ENCODE data around the gene NOD1.
"Not testable (repeated sequence)": the region's sequence is repeated elsewhere in the genome, so short reads cannot be mapped to it uniquely, and the experiment has no call there.

NOD1 gene

GRCh38 chr7:30447466-30447865, 31.1 kb downstream of the NOD1 start:
- DNase-seq = no peak

GRCh38 chr7:30446266-30446665, 32.3 kb downstream of the NOD1 start:
- no peak for DNase-seq

GRCh38 chr7:30445770-30446169, 32.8 kb downstream of the NOD1 start:
- DNase-seq = peak; percentile 50

DNA sequence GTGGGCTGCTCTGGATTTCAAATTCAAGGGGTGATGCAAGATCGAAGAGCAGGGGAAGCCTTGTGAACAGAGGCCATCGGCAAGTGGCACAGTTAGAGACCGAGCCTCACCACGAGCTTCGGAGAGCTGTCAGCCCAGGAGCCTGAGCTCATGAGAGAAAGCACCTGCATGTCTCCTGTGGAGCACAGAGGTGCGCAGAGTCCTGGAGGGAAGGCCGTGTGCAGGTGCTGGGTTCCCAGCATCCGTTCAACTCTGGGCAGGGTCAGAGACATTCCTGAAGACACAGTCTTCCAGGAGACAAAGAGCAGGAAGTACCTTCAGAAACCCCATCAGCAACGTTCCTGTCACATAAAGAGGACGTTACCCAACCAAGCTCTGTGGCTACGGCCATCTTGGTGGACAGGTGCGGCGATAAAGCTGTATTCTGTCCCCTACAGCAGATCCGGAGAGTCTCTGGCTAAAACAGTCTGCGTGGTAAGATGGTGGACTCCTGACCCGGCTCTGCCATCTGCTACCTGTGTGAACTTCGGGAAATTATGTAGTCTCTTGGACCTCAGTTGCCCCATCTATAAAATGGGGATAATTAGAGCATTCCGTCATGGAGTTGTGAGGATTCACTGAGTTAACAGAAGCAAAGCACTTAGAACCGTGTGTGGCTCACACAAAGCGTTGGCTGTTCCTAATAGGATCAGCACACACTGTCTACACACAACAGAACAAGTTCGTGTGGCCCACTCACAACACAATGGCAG, 40.6 kb downstream of the NOD1 start:
- no peak for DNase-seq

GRCh38 chr7:30436518-30436917, 42.1 kb downstream of the NOD1 start:
- DNase-seq = no peak

DNA sequence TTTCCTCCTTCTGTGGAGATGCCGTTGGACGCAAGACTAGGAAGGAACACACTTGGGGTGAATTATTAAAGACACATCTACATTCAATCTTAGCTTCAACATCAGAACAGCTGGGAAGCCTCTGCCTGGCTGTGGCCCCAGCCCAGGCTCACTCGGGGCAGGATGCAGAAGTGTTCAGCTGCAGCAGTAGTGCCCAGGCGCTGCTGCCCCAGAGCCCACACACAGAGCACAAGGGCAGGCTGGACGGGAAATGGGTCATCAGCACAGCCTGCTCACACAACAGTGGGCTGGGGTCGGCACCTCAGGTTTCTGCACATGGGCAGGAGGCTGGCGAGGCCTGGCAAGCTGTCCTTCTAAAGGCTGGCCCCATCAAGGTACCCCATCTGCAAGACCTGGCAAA, 42.5 kb downstream of the NOD1 start:
- DNase-seq = no peak

DNA sequence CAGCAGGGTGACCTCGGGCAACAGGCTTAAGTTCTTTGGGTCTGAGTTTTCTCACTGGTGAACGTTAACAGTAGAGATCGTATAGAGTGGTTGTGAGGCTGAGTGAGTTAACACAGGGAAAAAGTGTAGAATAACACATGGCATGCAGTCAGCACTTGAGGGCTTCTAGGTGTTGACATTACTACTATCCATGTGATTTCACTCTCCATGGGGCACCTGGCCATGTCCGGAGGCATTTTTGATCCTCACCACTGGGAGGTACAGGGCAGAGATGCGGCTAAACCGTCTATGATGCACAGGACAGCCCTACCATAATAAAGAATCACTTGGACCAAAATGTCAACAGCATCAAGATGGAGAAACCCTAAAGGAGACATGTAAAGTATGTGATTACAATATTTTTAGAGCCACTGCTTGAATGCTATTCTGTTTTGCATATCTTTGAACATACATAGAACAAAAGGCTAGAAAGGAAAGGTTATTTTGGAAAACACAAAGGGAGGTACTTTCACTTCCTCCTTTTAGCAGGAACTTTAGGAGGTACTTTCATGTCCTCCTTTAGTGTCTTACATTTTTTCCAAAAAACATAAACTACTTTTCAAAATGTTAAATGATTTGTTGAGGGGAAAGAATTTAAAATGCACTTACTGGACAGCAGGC, 44.3 kb downstream of the NOD1 start:
- no peak for DNase-seq

- DNase-seq = no peak
These were observed 45.1 kb downstream of the NOD1 start for GRCh38 chr7:30433506-30433905.

- DNase-seq = no peak
These were observed 45.5 kb downstream of the NOD1 start for GRCh38 chr7:30433082-30433481.

- no peak for DNase-seq
These were observed 47.8 kb downstream of the NOD1 start for GRCh38 chr7:30430777-30431176.

- no peak for DNase-seq
These were observed 48.3 kb downstream of the NOD1 start for GRCh38 chr7:30430276-30430675.

- DNase-seq = no peak
These were observed 49.4 kb downstream of the NOD1 start for GRCh38 chr7:30429156-30429530.

DNA sequence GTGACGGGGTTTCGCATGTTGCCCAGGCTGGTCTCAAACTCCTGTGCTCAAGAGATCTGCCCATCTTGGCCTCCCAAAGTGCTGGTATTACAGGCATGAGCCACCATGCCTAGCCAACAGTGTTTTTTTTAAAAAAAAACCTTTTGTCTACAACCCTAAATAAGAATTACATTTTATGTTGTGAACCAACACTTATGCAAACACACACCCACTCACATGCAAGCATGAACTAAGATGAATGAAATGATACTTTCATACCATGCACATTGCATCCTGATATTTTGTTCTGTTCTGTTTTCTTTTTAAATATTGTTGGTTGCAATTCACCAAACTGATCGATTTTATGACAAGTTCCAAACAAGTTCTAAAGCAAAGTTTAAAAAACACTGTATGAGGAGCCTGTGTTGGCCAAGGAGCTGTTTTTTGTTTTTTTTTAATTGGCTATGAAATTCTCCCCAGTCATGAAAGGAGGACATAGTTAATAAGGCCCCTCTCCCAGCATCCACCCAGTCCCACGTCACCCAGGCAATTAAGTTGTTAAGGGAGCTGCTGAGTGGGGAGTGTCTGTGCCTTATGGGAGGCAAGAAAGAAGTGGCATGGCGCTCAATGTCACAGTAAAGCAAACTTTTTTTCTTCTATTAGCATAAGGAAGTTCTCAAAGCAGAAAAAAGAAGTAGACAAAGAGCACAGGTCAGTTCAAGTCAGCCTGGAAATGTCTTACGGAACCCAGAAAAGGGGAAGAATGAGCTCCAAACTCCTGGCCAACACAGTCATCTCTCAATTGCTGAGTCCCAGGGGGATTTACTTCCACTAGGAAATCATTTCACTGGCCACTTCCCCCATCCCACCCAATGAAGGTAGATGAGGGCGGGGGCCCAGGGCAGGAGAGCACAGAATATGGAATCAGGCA, 50.1 kb downstream of the NOD1 start:
- DNase-seq = no peak

DNA sequence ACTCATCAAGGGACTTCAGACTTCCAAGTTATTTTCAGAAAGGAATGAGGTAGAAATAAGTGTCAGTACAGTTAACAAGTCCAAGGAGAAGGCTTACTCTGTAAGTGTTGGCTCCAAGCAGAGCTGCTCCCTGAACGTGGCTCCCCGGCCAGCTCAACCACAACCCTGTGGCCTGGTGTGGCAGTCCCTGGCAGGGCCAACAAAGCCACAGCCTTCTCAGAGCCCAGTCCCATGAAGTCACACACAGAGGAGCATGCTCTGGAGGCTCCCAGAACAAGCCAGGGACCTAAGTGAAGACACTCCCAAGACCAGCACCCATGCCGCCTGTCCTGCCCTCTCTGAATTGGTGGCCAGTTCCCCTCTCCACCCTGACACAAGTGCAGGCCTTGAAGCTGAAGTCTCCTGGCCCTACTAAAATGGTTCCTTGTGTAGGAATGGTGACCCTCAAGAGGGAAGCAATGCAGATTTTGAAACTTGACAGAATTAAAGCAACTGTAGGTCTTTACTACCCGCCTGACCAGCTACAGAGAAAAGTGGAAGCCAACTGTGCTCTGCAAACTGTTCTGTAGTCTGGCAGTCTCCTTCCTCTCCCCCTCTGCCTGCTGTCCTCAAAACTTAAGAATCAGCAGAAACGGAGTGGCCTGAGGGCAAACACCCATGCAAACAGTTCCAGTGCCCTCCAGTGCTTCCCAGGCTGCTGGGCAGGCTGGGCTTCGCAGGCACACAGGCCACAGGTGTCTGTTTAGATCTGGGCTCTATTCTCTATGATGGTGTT, 51.1 kb downstream of the NOD1 start:
- DNase-seq = no peak

- DNase-seq = no peak
These were observed 54.1 kb downstream of the NOD1 start for GRCh38 chr7:30424506-30424905.

- no peak for DNase-seq
These were observed 54.6 kb downstream of the NOD1 start for GRCh38 chr7:30423788-30424505.

DNA sequence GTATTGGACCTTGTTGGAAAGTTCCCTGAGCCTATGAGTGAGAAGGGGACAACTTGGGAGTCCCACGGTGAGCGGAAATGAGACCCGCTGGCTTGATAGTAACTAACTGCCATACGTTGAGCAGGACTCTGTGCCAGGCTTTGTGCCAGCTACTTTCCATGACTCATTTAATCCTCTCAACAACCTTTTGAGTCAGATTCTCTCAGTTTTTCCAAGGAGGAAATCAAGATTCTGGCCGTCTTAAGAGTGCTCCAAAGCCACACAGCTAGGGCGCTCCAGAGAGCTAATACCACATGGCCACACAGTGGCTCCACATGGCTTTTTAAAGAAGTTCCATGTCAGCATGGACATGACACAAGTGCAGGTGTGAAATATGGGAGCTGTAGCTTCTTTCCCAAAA, 55.7 kb downstream of the NOD1 start:
- DNase-seq = no peak

DNA sequence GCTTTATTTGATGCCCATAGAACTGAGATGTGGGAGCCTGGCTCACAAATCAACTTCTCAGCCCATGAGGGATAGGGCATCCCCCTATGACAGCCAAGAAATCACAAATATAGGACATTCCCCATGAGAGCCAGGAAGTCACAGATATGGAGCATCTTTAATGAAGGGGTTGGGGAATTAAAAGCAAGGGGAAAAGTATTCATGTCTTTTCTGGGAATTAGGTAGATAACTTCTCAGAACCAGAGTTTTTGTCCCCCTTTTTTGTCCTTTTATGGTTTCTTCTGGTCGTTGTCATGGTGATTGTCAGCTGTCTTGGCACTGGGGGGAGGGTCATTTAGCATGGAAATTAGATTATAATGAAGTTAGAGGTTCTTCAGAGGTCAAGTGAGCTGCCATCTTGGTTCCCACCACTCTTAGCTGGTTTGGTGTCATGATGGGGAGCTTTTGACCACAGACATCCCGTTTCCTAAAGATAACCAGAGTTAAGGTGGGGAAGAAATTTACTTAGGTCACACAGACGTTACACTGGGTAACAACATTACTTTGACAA, 56.9 kb downstream of the NOD1 start:
- no peak for DNase-seq

GRCh38 chr7:30420662-30421061, 57.9 kb downstream of the NOD1 start:
- no peak for DNase-seq

- not testable (repeated sequence) for DNase-seq
These were observed 58.5 kb downstream of the NOD1 start for GRCh38 chr7:30420080-30420479.

GRCh38 chr7:30413864-30414263, 64.7 kb downstream of the NOD1 start:
- DNase-seq = no peak
